Erythroblast (primary cell): ENCODE data around the gene BEND5.

ENCODE experiments used
- GATA1 ChIP-seq: IDR thresholded peaks from 2 replicates; pipeline ENCODE4 v1.6.1; 2011; ENCODE audit warnings: low read depth, mild to moderate bottlenecking, control low read depth, low read length, moderate library complexity
- POLR2A ChIP-seq: IDR thresholded peaks from 2 replicates; pipeline ENCODE4 v1.6.1; 2011; ENCODE audit warnings: mild to moderate bottlenecking, low read length

GRCh38 chr1:48773133-48773532 lies 3.6 kb downstream of the BEND5 start:
- TF ChIP-seq POLR2A (no peak), GATA1 (no peak)
